GM12878 (cell line): ENCODE measurements around the gene PCGF1. TPM values are rescaled to one million over a fixed set of nuclear protein-coding genes. Genes with fewer than 3 reads are reported as not detected.

ENCODE experiments used
- IKZF1 ChIP-seq: fragments of 450-650 bp; conservative IDR thresholded peaks from 2 replicates; pipeline ENCODE4 v1.6.1; 2017; ENCODE audit warnings: antibody characterized with exemption, mild to moderate bottlenecking
- IKZF2 ChIP-seq, 2 experiments: fragments of 450-650 bp; IDR thresholded peaks; 2 replicates each; pipeline ENCODE4 v1.6.1; 2017; ENCODE audit warnings: mild to moderate bottlenecking in 2 of 2, moderate library complexity in 2 of 2
- KDM1A ChIP-seq: fragments of 200-600 bp; sonication (generic); IDR thresholded peaks from 2 replicates; pipeline ENCODE4 v1.6.1; 2016; ENCODE audit warnings: borderline replicate concordance
- MTA2 ChIP-seq: fragments of 450-650 bp; IDR thresholded peaks from 2 replicates; pipeline ENCODE4 v1.6.1; 2016; ENCODE audit warnings: low read depth, mild to moderate bottlenecking, moderate library complexity
- MYB ChIP-seq: fragments of 150-350 bp; IDR thresholded peaks from 2 replicates; pipeline ENCODE4 v1.6.1; 2014; ENCODE audit warnings: mild to moderate bottlenecking, low read depth, low read length, borderline replicate concordance
- MYC ChIP-seq: IDR thresholded peaks from 2 replicates; pipeline ENCODE4 v1.6.1; 2011; ENCODE audit warnings: mild to moderate bottlenecking, low read length, moderate library complexity, inconsistent platforms; ENCODE audit not compliant: insufficient read depth, insufficient replicate concordance, insufficient read length, severe bottlenecking
- NR2F1 ChIP-seq: fragments of 450-650 bp; conservative IDR thresholded peaks from 2 replicates; pipeline ENCODE4 v1.6.1; 2017; ENCODE audit warnings: mild to moderate bottlenecking
- PAX8 ChIP-seq: fragments of 450-650 bp; IDR thresholded peaks from 2 replicates; pipeline ENCODE4 v1.6.1; 2017; ENCODE audit warnings: mild to moderate bottlenecking, moderate library complexity
- RUNX3 ChIP-seq: IDR thresholded peaks from 2 replicates; pipeline ENCODE4 v1.6.1; 2012; ENCODE audit warnings: low read length, inconsistent platforms
- SIX5 ChIP-seq: IDR thresholded peaks from 2 replicates; pipeline ENCODE4 v1.6.1; 2011; ENCODE audit warnings: mild to moderate bottlenecking, low read depth, low read length, moderate library complexity; ENCODE audit not compliant: severe bottlenecking
- SRF ChIP-seq, 2 experiments: IDR thresholded peaks; 2 replicates each; pipeline ENCODE4 v1.6.1; 2011; ENCODE audit warnings: low read depth in 2 of 2, low read length in 2 of 2, mild to moderate bottlenecking in 1 of 2, moderate library complexity in 1 of 2
- TAF1 ChIP-seq: IDR thresholded peaks from 2 replicates; pipeline ENCODE4 v1.6.1; 2011; ENCODE audit warnings: mild to moderate bottlenecking, low read depth, low read length, borderline replicate concordance
- YY1 ChIP-seq: IDR thresholded peaks from 2 replicates; pipeline ENCODE4 v1.6.1; 2011; ENCODE audit warnings: low read depth, mild to moderate bottlenecking, low read length
- polyA plus RNA-seq, 11 experiments: library from polyadenylated mRNA; depleted of rRNA in 4 of 11; unstranded in 6 of 11; stranded (reverse) in 5 of 11; fragments of >200 nt; fragmentation: Nextera tagmentation in 4 of 11; fragmentation: Illumina TruSeq in 1 of 11; extraction: Ambion mirVana in 4 of 11; extraction: Trizol in 1 of 11; gene quantifications; 1 replicate in 1 of 11; 2 replicates in 10 of 11; pipeline versions ENCODE4 v1.2.1 to v1.2.3, GENCODE V29; 2011 to 2016; ENCODE audit warnings: inconsistent platforms in 2 of 11, missing spikeins in 2 of 11, low read depth in 1 of 11
- total RNA-seq, 4 experiments: library from RNA; depleted of rRNA in 3 of 4; stranded (reverse); fragments of >200 nt in 3 of 4; fragmentation: Illumina TruSeq in 1 of 4; extraction: Trizol in 1 of 4; gene quantifications; 2 replicates each; pipeline versions ENCODE4 v1.2.1 to v1.2.3, GENCODE V29; 2013 to 2021
- TF ChIP-seq, protein P1 (sequence below): fragments of 450-650 bp; IDR thresholded peaks from 2 replicates; pipeline ENCODE4 v1.6.1; 2017; ENCODE audit warnings: mild to moderate bottlenecking, low read depth, inconsistent platforms; ENCODE audit not compliant: poor library complexity, severe bottlenecking
- TF ChIP-seq, protein P2 (sequence below): IDR thresholded peaks from 2 replicates; pipeline ENCODE4 v1.6.1; 2012; ENCODE audit warnings: low read length, inconsistent platforms
- TF ChIP-seq, protein P3 (sequence below): fragments of 450-650 bp; IDR thresholded peaks from 2 replicates; pipeline ENCODE4 v1.6.1; 2018; ENCODE audit warnings: mild to moderate bottlenecking, low read depth, moderate library complexity; ENCODE audit not compliant: partially characterized antibody
- TF ChIP-seq, protein P4 (sequence below), 3 experiments: IDR thresholded peaks in 2 of 3; conservative IDR thresholded peaks in 1 of 3; 2 replicates each; pipeline ENCODE4 v1.5.1; 2011; ENCODE audit warnings: low read depth in 3 of 3, low read length in 3 of 3, mild to moderate bottlenecking in 3 of 3, control low read depth in 2 of 3, moderate library complexity in 2 of 3, inconsistent platforms in 1 of 3, mixed read lengths in 1 of 3; ENCODE audit not compliant: control insufficient read depth in 2 of 3, insufficient read depth in 1 of 3; ENCODE audit errors: extremely low read depth in 1 of 3
- TF ChIP-seq, protein P5 (sequence below): IDR thresholded peaks from 2 replicates; pipeline ENCODE4 v1.6.1; 2012; ENCODE audit warnings: low read depth, low read length, improper control_type of control experiment

PCGF1 gene
- total and polyA plus RNA-seq, 10 of the 15 experiments (the other 5 are each of a cell fraction or from before 2014, with no cell fraction given), result 23.1 to 50.8 (median 27.4) TPM

DNA sequence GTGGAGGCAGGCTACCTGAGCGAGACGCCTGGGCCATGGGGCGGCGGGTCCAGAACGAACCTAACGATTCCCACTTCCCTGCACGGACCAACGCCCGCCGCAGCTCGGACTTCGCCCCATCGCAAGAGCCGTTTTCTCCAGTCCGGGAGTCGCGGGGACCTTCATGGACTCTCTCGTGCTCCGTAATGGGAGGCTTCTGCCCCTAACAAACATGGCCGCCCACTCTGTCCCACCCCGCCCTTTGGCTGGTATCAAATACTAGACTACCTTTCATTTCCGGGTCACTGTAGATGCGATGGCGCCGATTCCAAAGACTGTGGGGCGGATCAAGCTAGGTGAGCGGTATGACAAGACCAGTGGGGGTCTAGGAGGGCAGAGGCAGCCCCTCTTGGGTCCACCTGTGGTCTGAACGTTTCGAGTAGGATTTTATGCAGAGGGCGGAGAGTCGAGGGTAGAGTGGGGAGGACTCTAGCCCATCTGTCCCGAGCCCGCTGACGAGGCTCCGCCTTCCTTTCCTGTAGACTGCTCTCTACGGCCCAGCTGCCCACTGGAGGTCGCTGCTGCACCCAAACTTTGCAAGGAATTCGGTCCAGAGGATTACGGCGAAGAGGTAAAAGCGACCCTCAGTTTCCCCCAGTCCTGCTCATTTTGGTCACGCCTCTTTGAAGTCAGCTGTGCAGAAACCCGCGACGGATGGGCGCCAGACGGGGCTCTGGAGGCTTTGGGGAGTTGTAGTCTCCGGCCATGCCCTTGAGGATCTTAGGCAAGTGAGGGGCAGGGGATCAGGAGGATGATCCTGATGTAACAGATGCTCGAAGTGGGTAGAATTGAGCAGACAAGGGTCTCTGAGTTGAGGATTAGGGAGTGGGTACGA, 24.5 kb downstream of the PCGF1 start, which contains the start of the genes CCDC142 and TTC31 (continued):
- TF ChIP-seq YY1 (peak; percentile 99), MYC (no peak), RUNX3 (peak; percentile 35), SIX5 (peak; percentile 83), SRF (IDR thresholded peaks at IDR 0.05; ENCODE audit: low read depth in 2 of 2, low read length in 2 of 2) (0 out of 4 replicates have a peak, but pooled peaks of 1 of the 2 experiments have one; percentile 27), MYB (no peak), PAX8 (no peak), IKZF2 (IDR thresholded peaks at IDR 0.05) (peak; percentile 56 to 61), IKZF1 (peak; percentile 90), MTA2 (peak; percentile 96), NR2F1 (peak; percentile 52), TAF1 (peak; percentile 87; the same call in 1 of the 2 replicates), KDM1A (no peak)
- TF ChIP-seq, protein P1, sequence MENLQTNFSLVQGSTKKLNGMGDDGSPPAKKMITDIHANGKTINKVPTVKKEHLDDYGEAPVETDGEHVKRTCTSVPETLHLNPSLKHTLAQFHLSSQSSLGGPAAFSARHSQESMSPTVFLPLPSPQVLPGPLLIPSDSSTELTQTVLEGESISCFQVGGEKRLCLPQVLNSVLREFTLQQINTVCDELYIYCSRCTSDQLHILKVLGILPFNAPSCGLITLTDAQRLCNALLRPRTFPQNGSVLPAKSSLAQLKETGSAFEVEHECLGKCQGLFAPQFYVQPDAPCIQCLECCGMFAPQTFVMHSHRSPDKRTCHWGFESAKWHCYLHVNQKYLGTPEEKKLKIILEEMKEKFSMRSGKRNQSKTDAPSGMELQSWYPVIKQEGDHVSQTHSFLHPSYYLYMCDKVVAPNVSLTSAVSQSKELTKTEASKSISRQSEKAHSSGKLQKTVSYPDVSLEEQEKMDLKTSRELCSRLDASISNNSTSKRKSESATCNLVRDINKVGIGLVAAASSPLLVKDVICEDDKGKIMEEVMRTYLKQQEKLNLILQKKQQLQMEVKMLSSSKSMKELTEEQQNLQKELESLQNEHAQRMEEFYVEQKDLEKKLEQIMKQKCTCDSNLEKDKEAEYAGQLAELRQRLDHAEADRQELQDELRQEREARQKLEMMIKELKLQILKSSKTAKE, result peak; percentile 87
- TF ChIP-seq, protein P2, sequence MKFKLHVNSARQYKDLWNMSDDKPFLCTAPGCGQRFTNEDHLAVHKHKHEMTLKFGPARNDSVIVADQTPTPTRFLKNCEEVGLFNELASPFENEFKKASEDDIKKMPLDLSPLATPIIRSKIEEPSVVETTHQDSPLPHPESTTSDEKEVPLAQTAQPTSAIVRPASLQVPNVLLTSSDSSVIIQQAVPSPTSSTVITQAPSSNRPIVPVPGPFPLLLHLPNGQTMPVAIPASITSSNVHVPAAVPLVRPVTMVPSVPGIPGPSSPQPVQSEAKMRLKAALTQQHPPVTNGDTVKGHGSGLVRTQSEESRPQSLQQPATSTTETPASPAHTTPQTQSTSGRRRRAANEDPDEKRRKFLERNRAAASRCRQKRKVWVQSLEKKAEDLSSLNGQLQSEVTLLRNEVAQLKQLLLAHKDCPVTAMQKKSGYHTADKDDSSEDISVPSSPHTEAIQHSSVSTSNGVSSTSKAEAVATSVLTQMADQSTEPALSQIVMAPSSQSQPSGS, result no peak
- TF ChIP-seq, protein P3, sequence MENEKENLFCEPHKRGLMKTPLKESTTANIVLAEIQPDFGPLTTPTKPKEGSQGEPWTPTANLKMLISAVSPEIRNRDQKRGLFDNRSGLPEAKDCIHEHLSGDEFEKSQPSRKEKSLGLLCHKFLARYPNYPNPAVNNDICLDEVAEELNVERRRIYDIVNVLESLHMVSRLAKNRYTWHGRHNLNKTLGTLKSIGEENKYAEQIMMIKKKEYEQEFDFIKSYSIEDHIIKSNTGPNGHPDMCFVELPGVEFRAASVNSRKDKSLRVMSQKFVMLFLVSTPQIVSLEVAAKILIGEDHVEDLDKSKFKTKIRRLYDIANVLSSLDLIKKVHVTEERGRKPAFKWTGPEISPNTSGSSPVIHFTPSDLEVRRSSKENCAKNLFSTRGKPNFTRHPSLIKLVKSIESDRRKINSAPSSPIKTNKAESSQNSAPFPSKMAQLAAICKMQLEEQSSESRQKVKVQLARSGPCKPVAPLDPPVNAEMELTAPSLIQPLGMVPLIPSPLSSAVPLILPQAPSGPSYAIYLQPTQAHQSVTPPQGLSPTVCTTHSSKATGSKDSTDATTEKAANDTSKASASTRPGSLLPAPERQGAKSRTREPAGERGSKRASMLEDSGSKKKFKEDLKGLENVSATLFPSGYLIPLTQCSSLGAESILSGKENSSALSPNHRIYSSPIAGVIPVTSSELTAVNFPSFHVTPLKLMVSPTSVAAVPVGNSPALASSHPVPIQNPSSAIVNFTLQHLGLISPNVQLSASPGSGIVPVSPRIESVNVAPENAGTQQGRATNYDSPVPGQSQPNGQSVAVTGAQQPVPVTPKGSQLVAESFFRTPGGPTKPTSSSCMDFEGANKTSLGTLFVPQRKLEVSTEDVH, result peak; percentile 54
- TF ChIP-seq, protein P4, sequence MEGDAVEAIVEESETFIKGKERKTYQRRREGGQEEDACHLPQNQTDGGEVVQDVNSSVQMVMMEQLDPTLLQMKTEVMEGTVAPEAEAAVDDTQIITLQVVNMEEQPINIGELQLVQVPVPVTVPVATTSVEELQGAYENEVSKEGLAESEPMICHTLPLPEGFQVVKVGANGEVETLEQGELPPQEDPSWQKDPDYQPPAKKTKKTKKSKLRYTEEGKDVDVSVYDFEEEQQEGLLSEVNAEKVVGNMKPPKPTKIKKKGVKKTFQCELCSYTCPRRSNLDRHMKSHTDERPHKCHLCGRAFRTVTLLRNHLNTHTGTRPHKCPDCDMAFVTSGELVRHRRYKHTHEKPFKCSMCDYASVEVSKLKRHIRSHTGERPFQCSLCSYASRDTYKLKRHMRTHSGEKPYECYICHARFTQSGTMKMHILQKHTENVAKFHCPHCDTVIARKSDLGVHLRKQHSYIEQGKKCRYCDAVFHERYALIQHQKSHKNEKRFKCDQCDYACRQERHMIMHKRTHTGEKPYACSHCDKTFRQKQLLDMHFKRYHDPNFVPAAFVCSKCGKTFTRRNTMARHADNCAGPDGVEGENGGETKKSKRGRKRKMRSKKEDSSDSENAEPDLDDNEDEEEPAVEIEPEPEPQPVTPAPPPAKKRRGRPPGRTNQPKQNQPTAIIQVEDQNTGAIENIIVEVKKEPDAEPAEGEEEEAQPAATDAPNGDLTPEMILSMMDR (IDR thresholded peaks at IDR 0.05 in 2 of 3, conservative IDR thresholded peaks at IDR 0.05 in 1 of 3; ENCODE audit: control insufficient read depth in 2 of 3, extremely low read depth in 1 of 3, insufficient read depth in 1 of 3, low read depth in 3 of 3, low read length in 3 of 3), result peak; percentile 93 to 97 (median 97)
- TF ChIP-seq, protein P5, sequence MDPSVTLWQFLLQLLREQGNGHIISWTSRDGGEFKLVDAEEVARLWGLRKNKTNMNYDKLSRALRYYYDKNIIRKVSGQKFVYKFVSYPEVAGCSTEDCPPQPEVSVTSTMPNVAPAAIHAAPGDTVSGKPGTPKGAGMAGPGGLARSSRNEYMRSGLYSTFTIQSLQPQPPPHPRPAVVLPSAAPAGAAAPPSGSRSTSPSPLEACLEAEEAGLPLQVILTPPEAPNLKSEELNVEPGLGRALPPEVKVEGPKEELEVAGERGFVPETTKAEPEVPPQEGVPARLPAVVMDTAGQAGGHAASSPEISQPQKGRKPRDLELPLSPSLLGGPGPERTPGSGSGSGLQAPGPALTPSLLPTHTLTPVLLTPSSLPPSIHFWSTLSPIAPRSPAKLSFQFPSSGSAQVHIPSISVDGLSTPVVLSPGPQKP, result peak; percentile 66
